ENCODE measurements around the gene DPPA2. TPM values are rescaled to one million over a fixed set of nuclear protein-coding genes. Genes with fewer than 3 reads are reported as not detected.
"Not testable (repeated sequence)": the region's sequence is repeated elsewhere in the genome, so short reads cannot be mapped to it uniquely, and the experiment has no call there.

Gene DPPA2
- not detected for polyA plus RNA-seq (2012; ENCODE audit: low read depth, missing spikeins)

GRCh38 chr3:109316162-109316730 is at the start of gene DPPA2:
TSS of gene DPPA2 (minus strand) at chr3:109316517. CDS start at chr3:109314542, 1,975 bp downstream.
- FAIRE-seq (no peak), DNase-seq (ENCODE audit: insufficient read length, low spot score) (no peak)
- no peak for TF ChIP-seq PAX5 (IDR thresholded peaks at IDR 0.05; ENCODE audit: insufficient read depth, low read length, severe bottlenecking)
- TF ChIP-seq TAF1 (IDR thresholded peaks at IDR 0.05; ENCODE audit: low read depth, low read length): no peak
- TF ChIP-seq POLR2A (IDR thresholded peaks at IDR 0.05; ENCODE audit: low read depth, low read length): no peak
- TF ChIP-seq POLR2AphosphoS5 (IDR thresholded peaks at IDR 0.05; ENCODE audit: low read depth, low read length): no peak
- no peak for TF ChIP-seq SPI1 (IDR thresholded peaks at IDR 0.05; ENCODE audit: low read depth, low read length)
- no peak for TF ChIP-seq POU2F2 (IDR thresholded peaks at IDR 0.05; ENCODE audit: low read depth, low read length)

GRCh38 chr3:109364088-109364487 is 47.8 kb upstream of the DPPA2 start:
- no peak for FAIRE-seq
- TF ChIP-seq POLR2A (IDR thresholded peaks at IDR 0.05; ENCODE audit: low read depth, low read length): no peak
- no peak for DNase-seq (ENCODE audit: insufficient read length, low spot score)

DNA sequence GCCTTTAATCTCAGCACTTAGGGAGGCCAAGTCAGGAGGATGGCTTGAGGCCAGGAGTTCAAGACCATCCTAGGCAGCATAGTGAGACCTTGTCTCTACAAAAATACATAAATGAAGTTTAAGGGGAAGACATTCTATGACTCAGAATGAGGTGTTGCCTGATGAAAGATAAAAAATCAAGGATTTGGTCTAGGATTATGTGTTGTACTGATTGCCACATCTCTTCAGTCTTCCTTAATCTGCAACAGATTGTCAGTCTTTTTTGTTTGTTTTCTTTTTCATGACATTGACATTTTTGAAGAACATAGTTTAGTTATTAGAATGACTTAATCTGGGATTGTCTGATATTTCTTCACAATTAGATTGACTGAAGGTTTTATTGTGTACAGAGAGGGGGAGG is 47.3 kb upstream of the DPPA2 start:
- no peak for TF ChIP-seq POU2F2 (IDR thresholded peaks at IDR 0.05; ENCODE audit: low read depth, low read length)
- no peak for TF ChIP-seq TAF1 (IDR thresholded peaks at IDR 0.05; ENCODE audit: low read depth, low read length)
- TF ChIP-seq POLR2AphosphoS5 (IDR thresholded peaks at IDR 0.05; ENCODE audit: low read depth, low read length): no peak
- no peak for TF ChIP-seq SPI1 (IDR thresholded peaks at IDR 0.05; ENCODE audit: low read depth, low read length)
- TF ChIP-seq PAX5 (IDR thresholded peaks at IDR 0.05; ENCODE audit: insufficient read depth, low read length, severe bottlenecking): no peak
- TF ChIP-seq POLR2A (IDR thresholded peaks at IDR 0.05; ENCODE audit: low read depth, low read length): no peak
- FAIRE-seq (no peak), DNase-seq (ENCODE audit: insufficient read length, low spot score) (no peak)

GRCh38 chr3:109362823-109363222 is 46.5 kb upstream of the DPPA2 start:
- DNase-seq (ENCODE audit: insufficient read length, low spot score) (no peak), FAIRE-seq (no peak)
- TF ChIP-seq TAF1 (IDR thresholded peaks at IDR 0.05; ENCODE audit: low read depth, low read length) (no peak), POLR2AphosphoS5 (IDR thresholded peaks at IDR 0.05; ENCODE audit: low read depth, low read length) (no peak), SPI1 (IDR thresholded peaks at IDR 0.05; ENCODE audit: low read depth, low read length) (no peak), PAX5 (IDR thresholded peaks at IDR 0.05; ENCODE audit: insufficient read depth, low read length, severe bottlenecking) (no peak), POLR2A (IDR thresholded peaks at IDR 0.05; ENCODE audit: low read depth, low read length) (no peak), POU2F2 (IDR thresholded peaks at IDR 0.05; ENCODE audit: low read depth, low read length) (no peak)

DNA sequence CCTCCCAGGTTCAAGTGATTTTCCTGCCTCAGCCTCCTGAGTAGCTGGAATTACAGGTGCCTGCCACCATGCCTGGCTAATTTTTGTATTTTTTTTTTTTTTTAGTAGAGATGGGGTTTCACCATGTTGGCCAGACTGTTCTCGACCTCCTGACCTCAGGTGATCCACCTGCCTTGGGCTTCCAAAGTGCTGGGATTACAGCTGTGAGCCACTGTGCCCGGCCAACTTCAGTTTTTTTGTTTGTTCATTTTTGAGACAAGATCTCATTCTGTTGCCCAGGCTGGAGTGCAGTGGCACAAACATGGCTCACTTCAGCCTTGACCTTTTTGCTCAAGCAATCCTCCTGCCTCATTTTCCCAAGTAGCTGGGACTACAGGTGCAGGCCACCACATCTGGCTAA is 42.5 kb upstream of the DPPA2 start:
- not testable (repeated sequence) for FAIRE-seq; DNase-seq (ENCODE audit: insufficient read length, low spot score)

DNA sequence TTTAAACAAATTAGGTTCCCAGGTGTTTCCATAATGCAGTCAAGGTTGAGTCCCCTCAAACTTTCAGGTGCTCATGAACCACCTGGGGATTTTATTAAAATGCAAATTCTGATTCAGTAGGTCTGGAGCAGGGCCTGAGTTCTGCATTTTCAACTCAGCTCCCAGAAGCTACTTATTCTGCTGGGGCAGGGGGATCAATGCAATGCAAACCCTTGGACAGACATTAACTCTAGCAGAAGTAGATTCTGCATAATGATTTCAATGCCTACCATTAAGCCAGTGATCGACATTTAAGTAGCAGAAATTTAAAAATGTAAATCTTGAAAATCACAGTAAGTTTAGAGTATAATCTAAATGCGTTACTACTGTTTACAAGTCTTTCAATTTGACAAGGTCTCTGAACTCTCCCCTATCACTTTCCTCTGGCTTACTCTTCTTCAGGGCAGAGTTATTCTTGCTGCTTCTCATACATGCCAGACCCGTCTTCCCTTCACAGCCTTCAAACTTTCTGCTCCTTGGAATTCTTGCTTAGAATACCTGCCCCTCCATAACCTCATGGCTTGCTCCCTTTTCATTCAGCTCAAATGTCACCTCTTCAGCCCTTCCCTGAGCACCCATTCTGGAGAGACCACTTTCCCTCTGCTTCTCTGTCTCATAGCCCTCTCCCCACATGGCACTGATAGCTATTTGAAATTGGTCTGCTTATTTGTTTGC is 40.3 kb upstream of the DPPA2 start:
- no peak for FAIRE-seq
- TF ChIP-seq POU2F2 (IDR thresholded peaks at IDR 0.05; ENCODE audit: low read depth, low read length): no peak
- no peak for TF ChIP-seq PAX5 (IDR thresholded peaks at IDR 0.05; ENCODE audit: insufficient read depth, low read length, severe bottlenecking)
- TF ChIP-seq POLR2A (IDR thresholded peaks at IDR 0.05; ENCODE audit: low read depth, low read length): no peak
- no peak for TF ChIP-seq SPI1 (IDR thresholded peaks at IDR 0.05; ENCODE audit: low read depth, low read length)
- no peak for TF ChIP-seq POLR2AphosphoS5 (IDR thresholded peaks at IDR 0.05; ENCODE audit: low read depth, low read length)
- TF ChIP-seq TAF1 (IDR thresholded peaks at IDR 0.05; ENCODE audit: low read depth, low read length): no peak
- no peak for DNase-seq (ENCODE audit: insufficient read length, low spot score)

DNA sequence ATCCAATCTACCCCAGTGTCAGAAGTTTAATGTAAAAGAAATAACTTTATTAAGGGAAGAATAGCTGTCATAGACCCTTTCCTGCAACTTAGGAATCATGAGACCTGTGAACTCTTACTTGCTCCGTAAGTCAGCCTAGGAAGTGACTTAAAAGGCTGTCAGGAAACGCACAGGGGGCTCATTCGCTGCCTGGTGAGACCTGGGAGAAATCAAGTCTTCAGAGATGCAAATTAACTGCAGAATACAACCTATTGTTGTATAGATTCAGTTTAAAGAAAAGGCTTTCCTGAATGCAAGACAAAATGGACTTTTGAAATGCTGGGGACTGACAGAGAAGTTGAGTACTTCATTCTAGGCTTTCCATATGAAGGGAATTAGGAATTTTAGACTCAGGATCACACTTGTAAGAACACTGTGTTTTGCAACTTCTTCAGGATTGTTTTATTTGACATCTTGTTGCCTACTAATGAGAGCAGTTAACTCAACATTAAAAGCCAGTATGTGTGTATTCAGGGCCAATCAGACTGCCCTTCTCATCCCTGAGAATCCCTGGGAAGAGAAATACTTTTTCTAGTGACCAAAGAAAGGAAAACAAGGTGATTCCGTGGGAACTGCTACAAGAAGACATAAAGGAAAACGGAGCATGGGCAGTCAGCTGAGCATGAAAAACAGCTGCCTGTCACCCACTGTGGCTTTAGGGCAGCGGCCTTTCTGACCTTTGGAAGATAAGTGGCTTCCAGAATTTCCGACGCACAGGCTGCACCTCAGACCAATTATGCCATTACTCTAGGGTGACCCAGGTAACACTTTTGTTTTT is 39.5 kb upstream of the DPPA2 start:
- FAIRE-seq: no peak
- DNase-seq (ENCODE audit: insufficient read length, low spot score): no peak
- no peak for TF ChIP-seq SPI1 (IDR thresholded peaks at IDR 0.05; ENCODE audit: low read depth, low read length)
- no peak for TF ChIP-seq TAF1 (IDR thresholded peaks at IDR 0.05; ENCODE audit: low read depth, low read length)
- no peak for TF ChIP-seq POLR2A (IDR thresholded peaks at IDR 0.05; ENCODE audit: low read depth, low read length)
- no peak for TF ChIP-seq POLR2AphosphoS5 (IDR thresholded peaks at IDR 0.05; ENCODE audit: low read depth, low read length)
- TF ChIP-seq POU2F2 (IDR thresholded peaks at IDR 0.05; ENCODE audit: low read depth, low read length): no peak
- TF ChIP-seq PAX5 (IDR thresholded peaks at IDR 0.05; ENCODE audit: insufficient read depth, low read length, severe bottlenecking): no peak

- DNase-seq (ENCODE audit: insufficient read length, low spot score): no peak
- no peak for TF ChIP-seq PAX5 (IDR thresholded peaks at IDR 0.05; ENCODE audit: insufficient read depth, low read length, severe bottlenecking)
- no peak for TF ChIP-seq SPI1 (IDR thresholded peaks at IDR 0.05; ENCODE audit: low read depth, low read length)
- no peak for TF ChIP-seq POLR2A (IDR thresholded peaks at IDR 0.05; ENCODE audit: low read depth, low read length)
- TF ChIP-seq POLR2AphosphoS5 (IDR thresholded peaks at IDR 0.05; ENCODE audit: low read depth, low read length): no peak
- TF ChIP-seq TAF1 (IDR thresholded peaks at IDR 0.05; ENCODE audit: low read depth, low read length): no peak
- TF ChIP-seq POU2F2 (IDR thresholded peaks at IDR 0.05; ENCODE audit: low read depth, low read length): no peak
- no peak for FAIRE-seq
These were observed 36.7 kb upstream of the DPPA2 start for GRCh38 chr3:109353057-109353456.

- FAIRE-seq (no peak), DNase-seq (ENCODE audit: insufficient read length, low spot score) (no peak)
- TF ChIP-seq POLR2A (IDR thresholded peaks at IDR 0.05; ENCODE audit: low read depth, low read length): no peak
- TF ChIP-seq SPI1 (IDR thresholded peaks at IDR 0.05; ENCODE audit: low read depth, low read length): no peak
- no peak for TF ChIP-seq POLR2AphosphoS5 (IDR thresholded peaks at IDR 0.05; ENCODE audit: low read depth, low read length)
- TF ChIP-seq POU2F2 (IDR thresholded peaks at IDR 0.05; ENCODE audit: low read depth, low read length): no peak
- no peak for TF ChIP-seq PAX5 (IDR thresholded peaks at IDR 0.05; ENCODE audit: insufficient read depth, low read length, severe bottlenecking)
- no peak for TF ChIP-seq TAF1 (IDR thresholded peaks at IDR 0.05; ENCODE audit: low read depth, low read length)
These were observed 34.9 kb upstream of the DPPA2 start for GRCh38 chr3:109351231-109351630.
